RCC 7860 (cell line): ENCODE measurements around the gene DUSP18.
"Not testable (repeated sequence)": the region's sequence is repeated elsewhere in the genome, so short reads cannot be mapped to it uniquely, and the experiment has no call there.

Experiments used
- DNase-seq: peaks from one replicate; pipeline ENCODE4 v3.0.0-alpha.2; 2015; ENCODE audit warnings: low spot score
- FAIRE-seq: peaks from 2 replicates; lab custom pipeline; 2012; peaks lifted over from hg19 to GRCh38; lab: Jason Lieb, UNC

Gene DUSP18

GRCh38 chr22:30679895-30680690, 12.4 kb upstream of the DUSP18 start:
- not testable (repeated sequence) for DNase-seq, FAIRE-seq

- not testable (repeated sequence) for DNase-seq, FAIRE-seq
These were observed 8.9 kb upstream of the DUSP18 start for GRCh38 chr22:30676565-30676964.

GRCh38 chr22:30675436-30675835, 7.8 kb upstream of the DUSP18 start:
- no peak for DNase-seq
- FAIRE-seq, result no peak

- FAIRE-seq (no peak), DNase-seq (no peak)
These were observed 6.8 kb upstream of the DUSP18 start for GRCh38 chr22:30674482-30674881.

- DNase-seq (no peak), FAIRE-seq (no peak)
These were observed 5.5 kb upstream of the DUSP18 start for GRCh38 chr22:30673136-30673535.

GRCh38 chr22:30671071-30671470, 3.4 kb upstream of the DUSP18 start:
- DNase-seq (no peak), FAIRE-seq (no peak)

- DNase-seq (no peak), FAIRE-seq (no peak)
These were observed 673 bp upstream of the DUSP18 start for GRCh38 chr22:30668386-30668710.

GRCh38 chr22:30667107-30667493, 575 bp downstream of the DUSP18 start:
- DNase-seq (no peak), FAIRE-seq (no peak)

- FAIRE-seq, result no peak
- DNase-seq, result no peak
These were observed 1.9 kb downstream of the DUSP18 start for GRCh38 chr22:30665786-30666185.

- FAIRE-seq, result no peak
- DNase-seq, result no peak
These were observed 2.4 kb downstream of the DUSP18 start for GRCh38 chr22:30665266-30665665.

GRCh38 chr22:30664798-30665197, 2.9 kb downstream of the DUSP18 start:
- no peak for DNase-seq
- no peak for FAIRE-seq

GRCh38 chr22:30662040-30662439, 5.6 kb downstream of the DUSP18 start:
- no peak for FAIRE-seq
- DNase-seq, result no peak

- FAIRE-seq (no peak), DNase-seq (no peak)
These were observed 12.1 kb downstream of the DUSP18 start for GRCh38 chr22:30655532-30655931.

GRCh38 chr22:30654361-30654760, 13.3 kb downstream of the DUSP18 start:
- DNase-seq, result no peak
- no peak for FAIRE-seq

GRCh38 chr22:30652852-30653251, 14.8 kb downstream of the DUSP18 start:
- no peak for FAIRE-seq
- DNase-seq, result no peak

- no peak for FAIRE-seq
- no peak for DNase-seq
These were observed 17.1 kb downstream of the DUSP18 start for GRCh38 chr22:30650508-30651116.

GRCh38 chr22:30649430-30650007, 18.2 kb downstream of the DUSP18 start:
- FAIRE-seq, result peak; percentile 88
- DNase-seq, result peak; percentile 85

- no peak for DNase-seq
- FAIRE-seq, result no peak
These were observed 18.9 kb downstream of the DUSP18 start for GRCh38 chr22:30648825-30649224.

GRCh38 chr22:30647536-30647935, 20.1 kb downstream of the DUSP18 start:
- FAIRE-seq (no peak), DNase-seq (no peak)

GRCh38 chr22:30646518-30647160, 21.0 kb downstream of the DUSP18 start:
- DNase-seq (no peak), FAIRE-seq (no peak)

- FAIRE-seq, result no peak
- no peak for DNase-seq
These were observed 24.4 kb downstream of the DUSP18 start for GRCh38 chr22:30643055-30643875.
